Gastrocnemius medialis (tissue), 4 donors: ENCODE results near the gene LRFN5.

Experiments used
- CTCF ChIP-seq, 5 experiments: fragments of 450-650 bp in 3 of 5; fragments of 200-600 bp in 2 of 5; sonication (generic) in 2 of 5; IDR thresholded peaks in 4 of 5; conservative IDR thresholded peaks in 1 of 5; 1 replicate in 4 of 5; 2 replicates in 1 of 5; pipeline ENCODE4 v1.5.1; 2016 to 2019; ENCODE audit warnings: antibody characterized with exemption in 5 of 5, mild to moderate bottlenecking in 3 of 5, moderate library complexity in 3 of 5
- POLR2A ChIP-seq, 2 donors: fragments of 450-650 bp; IDR thresholded peaks; one replicate each; pipeline ENCODE4 v1.6.1; 2017; ENCODE audit warnings: antibody characterized with exemption in 2 of 2, mild to moderate bottlenecking in 2 of 2, moderate library complexity in 2 of 2

- TF ChIP-seq CTCF (IDR thresholded peaks at IDR 0.05 in 4 of 5, conservative IDR thresholded peaks at IDR 0.05 in 1 of 5): no peak
- TF ChIP-seq POLR2A (IDR thresholded peaks at IDR 0.05): no peak
Observed at GRCh38 chr14:41570415-41571155, 36.1 kb upstream of the LRFN5 start.
